K562 (cell line): ENCODE measurements around the gene TCP11.

Experiments
- CTCF ChIP-seq, 3 experiments: IDR thresholded peaks in 2 of 3; conservative IDR thresholded peaks in 1 of 3; 2 replicates each; pipeline ENCODE4 v1.5.1; 2011 to 2012; ENCODE audit warnings: low read length in 3 of 3, mild to moderate bottlenecking in 3 of 3, control low read depth in 2 of 3, improper control_type of control experiment in 1 of 3, inconsistent platforms in 1 of 3, low read depth in 1 of 3, mixed read lengths in 1 of 3, moderate library complexity in 1 of 3; ENCODE audit not compliant: insufficient read depth in 2 of 3
- HDAC2 ChIP-seq: fragments of 450-650 bp; IDR thresholded peaks from 2 replicates; pipeline ENCODE4 v1.6.1; 2016; ENCODE audit warnings: mild to moderate bottlenecking
- TBP ChIP-seq: optimal IDR thresholded peaks from 2 replicates; pipeline ENCODE3; 2011; ENCODE audit warnings: low read depth, low read length, improper control_type of control experiment
- TEAD4 ChIP-seq, 2 experiments: sonication (generic) in 1 of 2; formaldehyde crosslinking in 1 of 2; IDR thresholded peaks; 2 replicates each; pipeline versions ENCODE4 v1.6.1 to v1.8.0; 2012 to 2022; ENCODE audit warnings: borderline replicate concordance in 1 of 2, inconsistent platforms in 1 of 2, low read length in 1 of 2, mild to moderate bottlenecking in 1 of 2, missing genetic modification reagents in 1 of 2
- TF ChIP-seq, protein P1 (sequence below): sonication (generic); formaldehyde crosslinking; IDR thresholded peaks from 2 replicates; pipeline ENCODE4 v1.5.0; 2020; ENCODE audit warnings: missing genetic modification reagents

GRCh38 chr6:35073766-35074471 lies 67.2 kb downstream of the TCP11 start:
- TF ChIP-seq TBP (no peak), TEAD4 (IDR thresholded peaks at IDR 0.05; ENCODE audit: low read length) (no peak), TEAD4 (CRISPR knock-in tag; IDR thresholded peaks at IDR 0.05; ENCODE audit: borderline replicate concordance) (no peak), CTCF (IDR thresholded peaks at IDR 0.05 in 2 of 3, conservative IDR thresholded peaks at IDR 0.05 in 1 of 3; ENCODE audit: insufficient read depth in 2 of 3, low read depth in 1 of 3, low read length in 3 of 3) (no peak), HDAC2 (no peak)
- TF ChIP-seq, protein P1, sequence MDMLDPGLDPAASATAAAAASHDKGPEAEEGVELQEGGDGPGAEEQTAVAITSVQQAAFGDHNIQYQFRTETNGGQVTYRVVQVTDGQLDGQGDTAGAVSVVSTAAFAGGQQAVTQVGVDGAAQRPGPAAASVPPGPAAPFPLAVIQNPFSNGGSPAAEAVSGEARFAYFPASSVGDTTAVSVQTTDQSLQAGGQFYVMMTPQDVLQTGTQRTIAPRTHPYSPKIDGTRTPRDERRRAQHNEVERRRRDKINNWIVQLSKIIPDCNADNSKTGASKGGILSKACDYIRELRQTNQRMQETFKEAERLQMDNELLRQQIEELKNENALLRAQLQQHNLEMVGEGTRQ (CRISPR knock-in tag), result no peak
